Spleen (tissue), 11 donors: Measurements from ENCODE around the gene GRAP2. TPM values are rescaled to one million over a fixed set of nuclear protein-coding genes. Genes with fewer than 3 reads are reported as not detected.

Experiments
- DNase-seq: peaks from one replicate; pipeline ENCODE4 v3.0.0-alpha.2; 2020
- H3K27ac ChIP-seq, 8 donors: fragments of 200-600 bp; sonication (generic) in 7 of 8; 1 replicate in 4 of 8; 2 replicates in 4 of 8; pipeline versions ENCODE4 v1.5.0 to v1.8.0; 2016 to 2021; ENCODE audit warnings: inconsistent platforms in 4 of 8, mild to moderate bottlenecking in 4 of 8, moderate library complexity in 1 of 8
- H3K27me3 ChIP-seq, 7 donors: fragments of 200-600 bp; sonication (generic) in 6 of 7; replicated peaks in 1 of 7; 1 replicate in 4 of 7; 2 replicates in 3 of 7; pipeline versions ENCODE4 v1.5.0 to v1.8.0; 2016 to 2021; ENCODE audit warnings: inconsistent platforms in 3 of 7, mild to moderate bottlenecking in 1 of 7
- H3K36me3 ChIP-seq, 6 donors: fragments of 200-600 bp; sonication (generic) in 5 of 6; 1 replicate in 4 of 6; 2 replicates in 2 of 6; pipeline versions ENCODE4 v1.5.0 to v1.8.0; 2016 to 2021; ENCODE audit warnings: inconsistent platforms in 2 of 6
- H3K4me1 ChIP-seq, 6 donors: fragments of 200-600 bp; sonication (generic) in 5 of 6; 1 replicate in 3 of 6; 2 replicates in 3 of 6; pipeline versions ENCODE4 v1.5.0 to v1.8.0; 2016 to 2021; ENCODE audit warnings: inconsistent platforms in 3 of 6
- H3K4me3 ChIP-seq, 8 donors: fragments of 200-600 bp; sonication (generic) in 7 of 8; 1 replicate in 4 of 8; 2 replicates in 4 of 8; pipeline versions ENCODE4 v1.5.0 to v1.8.0; 2016 to 2021; ENCODE audit warnings: inconsistent platforms in 4 of 8, mild to moderate bottlenecking in 4 of 8, moderate library complexity in 2 of 8
- H3K9me3 ChIP-seq, 8 donors: fragments of 200-600 bp; sonication (generic) in 7 of 8; 1 replicate in 4 of 8; 2 replicates in 4 of 8; pipeline versions ENCODE4 v1.5.0 to v1.8.0; 2016 to 2021; ENCODE audit warnings: inconsistent platforms in 4 of 8
- POLR2A ChIP-seq, 3 donors: fragments of 450-650 bp; IDR thresholded peaks; one replicate each; pipeline ENCODE4 v1.5.1; 2017; ENCODE audit warnings: antibody characterized with exemption in 3 of 3, mild to moderate bottlenecking in 1 of 3
- POLR2AphosphoS5 ChIP-seq, 3 donors: sonication (generic); formaldehyde crosslinking; IDR thresholded peaks; one replicate each; pipeline ENCODE4 v1.5.1; 2017; ENCODE audit warnings: antibody characterized with exemption in 3 of 3
- WGBS, 5 donors: extraction: QIAGEN DNeasy Blood & Tissue Kit in 3 of 5; methylation state at CpG; one replicate each; pipeline versions ENCODE4 v1.1.5 to v1.1.7; 2013 to 2018; 5-methylcytosine and 5-hydroxymethylcytosine counted together
- intact Hi-C: fragments of 100-400 bp; cut with DNase I; formaldehyde crosslinking; loops from one replicate; pipeline ENCODE4 v1.15.0; 2023; ENCODE audit warnings: low total_unique reads
- polyA plus RNA-seq, 3 donors: library from polyadenylated mRNA; stranded (reverse); fragments of 200-250 nt; gene quantifications; one replicate each; pipeline ENCODE4 v1.2.1, GENCODE V29; 2013
- total RNA-seq, 7 donors: library from RNA; depleted of rRNA in 3 of 7; stranded (reverse); fragments of >200 nt in 3 of 7; fragmentation: NEBNext Ultra II Directional in 4 of 7; extraction: Animal tissue kit (Norgen Biotek cat#: 25700) in 4 of 7; gene quantifications; one replicate each; pipeline versions ENCODE4 v1.1.0 to v1.2.1, GENCODE V29; 2016 to 2021
- TF ChIP-seq, protein P1 (sequence below), 11 experiments: fragments of 200-600 bp in 7 of 11; fragments of 450-650 bp in 4 of 11; sonication (generic) in 4 of 11; IDR thresholded peaks in 8 of 11; conservative IDR thresholded peaks in 3 of 11; 1 replicate in 7 of 11; 2 replicates in 4 of 11; pipeline versions ENCODE4 v1.4.0 to v1.8.0; 2016 to 2021; ENCODE audit warnings: antibody characterized with exemption in 11 of 11, inconsistent platforms in 4 of 11, mild to moderate bottlenecking in 1 of 11
- donor health status: healthy with polysubstance abuse.
- donor health status: DM: no; HTN: no; CAD: no; lungs with moderate emphysema.
- donor health status: DM: no; HTN: no; CAD: no.
- donor health status: Bipolar disorder and iron deficiency.
- donor health status: healthy.
- donor health status: DM: no; HTN: no; CAD: no.
- donor health status: DM: yes; HTN: yes; CAD: no.

The GRAP2 gene
- total and polyA plus RNA-seq, 10 donors: 3.1 to 40.3 (median 29.8) TPM

DNA sequence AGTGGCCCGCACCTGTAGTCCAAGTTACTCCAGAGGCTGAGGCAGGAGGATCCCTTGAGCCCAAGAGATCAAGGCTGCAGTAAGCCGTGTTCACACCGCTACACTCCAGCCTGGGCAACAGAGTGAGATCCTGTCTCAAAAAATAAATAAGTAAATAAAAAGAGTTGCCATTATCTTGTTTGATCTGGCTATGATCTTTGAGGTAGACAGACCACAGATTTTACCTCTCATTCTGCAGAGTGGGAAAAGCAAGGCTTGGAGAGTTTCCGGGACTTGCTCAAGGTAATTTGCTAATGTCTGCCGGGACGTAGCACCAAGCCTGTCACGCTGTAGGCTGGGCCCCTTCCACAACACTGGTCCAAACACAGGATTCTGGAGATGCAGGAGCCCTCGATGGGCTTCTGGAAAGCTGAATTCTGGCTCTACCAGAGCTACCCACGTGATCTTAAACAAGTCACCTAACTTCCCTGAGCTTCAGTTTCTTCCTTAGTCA lies 6.8 kb downstream of the GRAP2 start:
- H3K36me3 ChIP-seq: no peaks in the 10 kb centered on the region
- H3K4me3 ChIP-seq: peak overlapping the region in 4 of 8 donors; percentile 1 to 63 (median 10)
- no peak for DNase-seq
- TF ChIP-seq POLR2A (IDR thresholded peaks at IDR 0.05) (no peak), POLR2AphosphoS5 (IDR thresholded peaks at IDR 0.05) (no peak)
- TF ChIP-seq, protein P1, sequence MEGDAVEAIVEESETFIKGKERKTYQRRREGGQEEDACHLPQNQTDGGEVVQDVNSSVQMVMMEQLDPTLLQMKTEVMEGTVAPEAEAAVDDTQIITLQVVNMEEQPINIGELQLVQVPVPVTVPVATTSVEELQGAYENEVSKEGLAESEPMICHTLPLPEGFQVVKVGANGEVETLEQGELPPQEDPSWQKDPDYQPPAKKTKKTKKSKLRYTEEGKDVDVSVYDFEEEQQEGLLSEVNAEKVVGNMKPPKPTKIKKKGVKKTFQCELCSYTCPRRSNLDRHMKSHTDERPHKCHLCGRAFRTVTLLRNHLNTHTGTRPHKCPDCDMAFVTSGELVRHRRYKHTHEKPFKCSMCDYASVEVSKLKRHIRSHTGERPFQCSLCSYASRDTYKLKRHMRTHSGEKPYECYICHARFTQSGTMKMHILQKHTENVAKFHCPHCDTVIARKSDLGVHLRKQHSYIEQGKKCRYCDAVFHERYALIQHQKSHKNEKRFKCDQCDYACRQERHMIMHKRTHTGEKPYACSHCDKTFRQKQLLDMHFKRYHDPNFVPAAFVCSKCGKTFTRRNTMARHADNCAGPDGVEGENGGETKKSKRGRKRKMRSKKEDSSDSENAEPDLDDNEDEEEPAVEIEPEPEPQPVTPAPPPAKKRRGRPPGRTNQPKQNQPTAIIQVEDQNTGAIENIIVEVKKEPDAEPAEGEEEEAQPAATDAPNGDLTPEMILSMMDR (IDR thresholded peaks at IDR 0.05 in 8 of 11, conservative IDR thresholded peaks at IDR 0.05 in 3 of 11): no peak
- WGBS, 5 donors: 70 to 85% (median 82%) methylated on average over 9 of the region's 9 CpGs
- H3K4me1 ChIP-seq: peaks cover 0 to 58% (median 16%) of the 10 kb centered on the region in 6 donors
- intact Hi-C loops: no loop called here
- H3K27me3 ChIP-seq: no peaks in the 10 kb centered on the region
- no peaks in the 10 kb centered on the region for H3K9me3 ChIP-seq
- peak overlapping the region in 7 of 8 donors; percentile 24 to 84 (median 76) for H3K27ac ChIP-seq

DNA sequence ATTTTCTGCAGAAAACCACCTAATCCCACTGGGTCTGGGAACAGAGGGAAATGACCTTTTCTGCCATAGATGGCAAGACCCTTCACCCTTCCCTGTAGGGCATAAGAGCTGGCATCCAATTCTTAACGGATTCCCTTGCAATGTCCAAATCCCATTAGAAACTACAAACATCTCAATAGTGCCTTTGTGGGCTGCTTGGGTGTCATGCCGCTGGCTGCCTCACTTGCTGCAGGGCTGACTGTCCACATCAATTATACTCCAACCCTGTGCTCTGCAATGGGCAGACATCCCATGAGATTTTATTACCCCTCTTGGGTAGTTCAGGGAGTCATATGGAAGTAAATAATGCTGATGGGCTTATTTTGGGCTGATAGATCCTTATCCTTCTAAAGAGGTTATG lies 7.3 kb downstream of the GRAP2 start:
- H3K27me3 ChIP-seq: no peaks in the 10 kb centered on the region
- peak overlapping the region in 6 of 8 donors; percentile 32 to 84 (median 78) for H3K27ac ChIP-seq
- intact Hi-C loops: no loop called here
- peak overlapping the region in 3 of 8 donors; percentile 3 to 63 (median 5) for H3K4me3 ChIP-seq
- DNase-seq: no peak
- TF ChIP-seq, protein P1 (IDR thresholded peaks at IDR 0.05 in 8 of 11, conservative IDR thresholded peaks at IDR 0.05 in 3 of 11): no peak
- no peak for TF ChIP-seq POLR2A (IDR thresholded peaks at IDR 0.05)
- TF ChIP-seq POLR2AphosphoS5 (IDR thresholded peaks at IDR 0.05): no peak
- no peaks in the 10 kb centered on the region for H3K9me3 ChIP-seq
- H3K36me3 ChIP-seq: no peaks in the 10 kb centered on the region
- H3K4me1 ChIP-seq: peaks cover 0 to 58% (median 16%) of the 10 kb centered on the region in 6 donors
- 75 to 90% (median 89%) methylated on average over 2 of the region's 2 CpGs for WGBS, 5 donors

- no peaks in the 10 kb centered on the region for H3K9me3 ChIP-seq
- DNase-seq: no peak
These were observed 7.9 kb downstream of the GRAP2 start for GRCh38 chr22:39908737-39909136.

More at GRCh38 chr22:39908737-39909136, 7.9 kb downstream of the GRAP2 start:
- Histone ChIP-seq H3K27me3 (no peaks in the 10 kb centered on the region), H3K36me3 (no peaks in the 10 kb centered on the region), H3K27ac (peak overlapping the region in 4 of 8 donors; percentile 76 to 84 (median 80)), H3K4me1 (peaks cover 0 to 59% (median 18%) of the 10 kb centered on the region in 6 donors), H3K4me3 (peak overlapping the region in 2 of 8 donors; percentile 3 to 63)
- WGBS, 5 donors: 60 to 78% (median 66%) methylated on average over 5 of the region's 5 CpGs
- no peak for TF ChIP-seq POLR2A (IDR thresholded peaks at IDR 0.05)
- TF ChIP-seq POLR2AphosphoS5 (IDR thresholded peaks at IDR 0.05): no peak
- TF ChIP-seq, protein P1 (IDR thresholded peaks at IDR 0.05 in 8 of 11, conservative IDR thresholded peaks at IDR 0.05 in 3 of 11): no peak
- intact Hi-C loops: no loop called here
